IMR-90 (cell line): ENCODE data around the gene DPY19L1. TPM values are rescaled to one million over a fixed set of nuclear protein-coding genes. Genes with fewer than 3 reads are reported as not detected.

ENCODE experiments used
- ATAC-seq: fragments of 200-7000 bp; cut with Tn5 transposase; 2 replicates; pipeline ENCODE4 v1.9.1; 2020; ENCODE audit warnings: low read depth, mild to moderate bottlenecking, moderate library complexity
- BruUV-seq: library from RNA; stranded (reverse); fragments of 400-500 nt; replicated peaks from 2 replicates; lab custom pipeline; 2021; lab: Mats Ljungman, UMichigan
- CTCF ChIA-PET: fragments of 300-600 bp; formaldehyde crosslinking; extraction: SDS; loops from one replicate; lab custom pipeline; 2021; ENCODE audit warnings: antibody characterized with exemption; lab: Yijun Ruan, JAX
- POLR2A ChIA-PET: fragments of 300-600 bp; sonication (Branson Sonifier 250); formaldehyde crosslinking; loops from one replicate; lab custom pipeline; 2022; ENCODE audit warnings: antibody characterized with exemption; ENCODE audit not compliant: unreplicated experiment; lab: Charles Lee
- DNase-seq: peaks from one replicate; pipeline ENCODE4 v3.0.0; 2013
- H2AFZ ChIP-seq: replicated peaks from 2 replicates; pipeline ENCODE3; 2013; ENCODE audit warnings: low read length, mild to moderate bottlenecking; ENCODE audit not compliant: poor library complexity
- H2AK5ac ChIP-seq: 2 replicates; pipeline ENCODE4 v1.6.1; 2013; ENCODE audit warnings: low read depth, low read length, inconsistent platforms
- H2AK9ac ChIP-seq: replicated peaks from 2 replicates; pipeline ENCODE3; 2013; ENCODE audit warnings: mild to moderate bottlenecking, low read depth, low read length, moderate library complexity; ENCODE audit not compliant: poor library complexity
- H2BK120ac ChIP-seq: 2 replicates; pipeline ENCODE4 v1.6.1; 2013; ENCODE audit warnings: low read depth, low read length, inconsistent platforms
- H2BK15ac ChIP-seq: 3 replicates; pipeline ENCODE4 v1.6.1; 2013; ENCODE audit warnings: low read depth, low read length, inconsistent platforms
- H2BK20ac ChIP-seq: 2 replicates; pipeline ENCODE4 v1.6.1; 2013; ENCODE audit warnings: low read depth, mild to moderate bottlenecking, inconsistent platforms, low read length, moderate library complexity
- H2BK5ac ChIP-seq: 2 replicates; pipeline ENCODE4 v1.6.1; 2013; ENCODE audit warnings: mild to moderate bottlenecking, low read depth, low read length, inconsistent platforms; ENCODE audit not compliant: poor library complexity, severe bottlenecking
- H3K14ac ChIP-seq: replicated peaks from 2 replicates; pipeline ENCODE4 v1.6.1; 2013; ENCODE audit warnings: low read depth, low read length, inconsistent platforms
- H3K18ac ChIP-seq: 2 replicates; pipeline ENCODE4 v1.6.1; 2013; ENCODE audit warnings: low read depth, low read length, control low read depth
- H3K23ac ChIP-seq: 2 replicates; pipeline ENCODE4 v1.6.1; 2013; ENCODE audit warnings: low read depth, low read length, inconsistent platforms
- H3K27ac ChIP-seq: 2 replicates; pipeline ENCODE4 v1.5.1; 2013; ENCODE audit warnings: mild to moderate bottlenecking, control low read depth, low read length; ENCODE audit not compliant: insufficient read depth
- H3K27me3 ChIP-seq: 2 replicates; pipeline ENCODE4 v1.6.1; 2013; ENCODE audit warnings: low read length; ENCODE audit not compliant: control insufficient read depth, insufficient read depth
- H3K36me3 ChIP-seq: 2 replicates; pipeline ENCODE4 v1.6.1; 2013; ENCODE audit warnings: low read length, mixed read lengths; ENCODE audit not compliant: control insufficient read depth, insufficient read depth
- H3K4ac ChIP-seq: 2 replicates; pipeline ENCODE4 v1.6.1; 2013; ENCODE audit warnings: low read depth, low read length, inconsistent platforms
- H3K4me1 ChIP-seq: 2 replicates; pipeline ENCODE4 v1.6.1; 2013; ENCODE audit warnings: low read length, mixed read lengths; ENCODE audit not compliant: control insufficient read depth, insufficient read depth
- H3K4me2 ChIP-seq: 2 replicates; pipeline ENCODE4 v1.6.1; 2013; ENCODE audit warnings: low read depth, mild to moderate bottlenecking, control low read depth, low read length, moderate library complexity
- H3K4me3 ChIP-seq: 2 replicates; pipeline ENCODE4 v1.5.1; 2013; ENCODE audit warnings: low read depth, mild to moderate bottlenecking, control low read depth, low read length, moderate library complexity; ENCODE audit not compliant: insufficient read depth
- H3K56ac ChIP-seq: 2 replicates; pipeline ENCODE4 v1.6.1; 2013; ENCODE audit warnings: low read length, inconsistent platforms; ENCODE audit not compliant: insufficient read depth; ENCODE audit errors: extremely low read depth
- H3K79me1 ChIP-seq, 2 experiments: 2 replicates each; pipeline ENCODE4 v1.6.1; 2013; ENCODE audit warnings: low read length in 2 of 2, inconsistent platforms in 1 of 2, low read depth in 1 of 2
- H3K9ac ChIP-seq: 2 replicates; pipeline ENCODE4 v1.6.1; 2013; ENCODE audit warnings: low read depth, low read length, control low read depth
- H3K9me1 ChIP-seq: 2 replicates; pipeline ENCODE4 v1.6.1; 2013; ENCODE audit warnings: low read length, inconsistent platforms; ENCODE audit not compliant: insufficient read depth
- H3K9me3 ChIP-seq: 2 replicates; pipeline ENCODE4 v1.6.1; 2013; ENCODE audit warnings: low read length; ENCODE audit not compliant: control insufficient read depth, insufficient read depth
- H4K20me1 ChIP-seq: 2 replicates; pipeline ENCODE4 v1.6.1; 2013; ENCODE audit warnings: low read length, inconsistent platforms; ENCODE audit not compliant: insufficient read depth
- H4K5ac ChIP-seq: 2 replicates; pipeline ENCODE4 v1.6.1; 2013; ENCODE audit warnings: mild to moderate bottlenecking, low read depth, low read length, control low read depth
- H4K8ac ChIP-seq, 2 experiments: 2 replicates each; pipeline ENCODE4 v1.6.1; 2013; ENCODE audit warnings: low read depth in 2 of 2, low read length in 2 of 2, control low read depth in 1 of 2, inconsistent platforms in 1 of 2
- H4K91ac ChIP-seq: 2 replicates; pipeline ENCODE4 v1.6.1; 2013; ENCODE audit warnings: low read depth, low read length, inconsistent platforms; ENCODE audit not compliant: insufficient read depth
- CTCF ChIP-seq: conservative IDR thresholded peaks from 2 replicates; pipeline ENCODE4 v1.5.1; 2012; ENCODE audit warnings: mild to moderate bottlenecking, low read depth, low read length, improper control_type of control experiment
- WGBS, 2 experiments: methylation state at CpG; one replicate each; pipeline versions ENCODE4 v1.1.5 to v1.1.7; 2013; ENCODE audit warnings: missing lambda C conversion rate in 2 of 2; ENCODE audit not compliant: insufficient read length in 1 of 2; ENCODE audit errors: extremely low coverage in 2 of 2; 5-methylcytosine and 5-hydroxymethylcytosine counted together
- dilution Hi-C: fragments of 300-500 bp; cut with HindIII; formaldehyde crosslinking; loops from one replicate; pipeline ENCODE4 v1.14.3; 2018; ENCODE audit warnings: low sequenced_read_pairs; ENCODE audit not compliant: unreplicated experiment
- in situ Hi-C: fragments of 300-500 bp; cut with MboI; formaldehyde crosslinking; loops from 3 replicates; pipeline ENCODE4 v1.14.3; 2019; ENCODE audit warnings: low sequenced_read_pairs, inconsistent platforms, mixed read lengths
- intact Hi-C: fragments of 100-400 bp; cut with micrococcal nuclease; formaldehyde crosslinking; loops from 2 replicates; pipeline ENCODE4 v1.10.0; 2022
- polyA plus RNA-seq, 3 experiments: library from polyadenylated mRNA; depleted of rRNA; stranded (reverse); fragments of >200 nt; gene quantifications; 2 replicates each; pipeline ENCODE4 v1.2.3, GENCODE V29; 2012; ENCODE audit warnings: low replicate concordance in 1 of 3
- total RNA-seq: library from RNA; depleted of rRNA; stranded (reverse); fragments of >200 nt; gene quantifications from 2 replicates; pipeline ENCODE4 v1.2.3, GENCODE V29; 2012

Gene DPY19L1
- total and polyA plus RNA-seq, 2 of the 4 experiments (the other 2 are of a cell fraction), result 12.1 to 12.2 TPM

GRCh38 chr7:35022725-35023124 lies 14.6 kb downstream of the DPY19L1 start:
- dilution Hi-C loops, result no loop called here
- Histone ChIP-seq H3K9me3 (no peaks in the 10 kb centered on the region), H2BK120ac (no peak overlapping the region), H3K4me2 (no peak overlapping the region), H4K5ac (no peak overlapping the region), H4K8ac (no peak overlapping the region), H2BK15ac (no peak overlapping the region), H4K20me1 (no peaks in the 10 kb centered on the region), H3K23ac (no peak overlapping the region), H2BK20ac (no peak overlapping the region), H2AFZ (no peak overlapping the region), H3K14ac (no peak overlapping the region), H4K91ac (no peak overlapping the region), H3K27me3 (no peaks in the 10 kb centered on the region), H3K56ac (no peak overlapping the region), H3K79me1 (peaks cover 7 to 10% of the 10 kb centered on the region in 2 experiments; a peak in 3 of 4 replicates), H2AK9ac (no peak overlapping the region), H3K4me3 (no peak overlapping the region), H2BK5ac (no peak overlapping the region), H3K9ac (no peak overlapping the region), H3K9me1 (no peaks in the 10 kb centered on the region; the same call in 1 of the 2 replicates), H2AK5ac (no peak overlapping the region), H3K36me3 (no peaks in the 10 kb centered on the region), H3K18ac (no peak overlapping the region), H3K27ac (no peak overlapping the region), H3K4ac (no peak overlapping the region), H3K4me1 (no peaks in the 10 kb centered on the region)
- ChIA-PET POLR2A (no interaction called here), CTCF (no interaction called here)
- no TSS peak for BruUV-seq
- TF ChIP-seq CTCF, result no peak
- DNase-seq (no peak), ATAC-seq (no peak)
- no CpG with 5 or more reads among the region's 12 CpGs for WGBS, 2 experiments
- intact Hi-C loops, result no loop called here
- in situ Hi-C loops, result no loop called here
